EL (cell line): Measurements from ENCODE around the gene MRPL57.
A peak's percentile ranks its signal among the peaks of the same experiment; 100 is the strongest.
"Not testable (repeated sequence)": the region's sequence is repeated elsewhere in the genome, so short reads cannot be mapped to it uniquely, and the experiment has no call there.

ENCODE experiments used
- DNase-seq: peaks from one replicate; pipeline ENCODE4 v3.0.0-alpha.2; 2016

MRPL57 gene

GRCh38 chr13:21176215-21176981 lies at the start of gene MRPL57, which contains the start of gene SKA3:
TSS of gene MRPL57 (plus strand) at chr13:21176658. CDS start at chr13:21176917, 259 bp downstream.
TSS of gene SKA3 (minus strand) at chr13:21176552. CDS start at chr13:21176477, 75 bp downstream.
- peak; percentile 93 for DNase-seq

- no peak for DNase-seq
Measured at GRCh38 chr13:21130116-21130515, 46.3 kb upstream of the MRPL57 start.

GRCh38 chr13:21133077-21133476 lies 43.4 kb upstream of the MRPL57 start:
- no peak for DNase-seq

- no peak for DNase-seq
Measured at GRCh38 chr13:21134475-21134874, 42.0 kb upstream of the MRPL57 start.

GRCh38 chr13:21135833-21136232 lies 40.6 kb upstream of the MRPL57 start:
- not testable (repeated sequence) for DNase-seq

GRCh38 chr13:21137696-21138095 lies 38.8 kb upstream of the MRPL57 start:
- DNase-seq: peak; percentile 72

GRCh38 chr13:21138561-21138960 lies 37.9 kb upstream of the MRPL57 start:
- DNase-seq: no peak

- no peak for DNase-seq
Measured at GRCh38 chr13:21139374-21139773, 37.1 kb upstream of the MRPL57 start.

GRCh38 chr13:21142766-21143165 lies 33.7 kb upstream of the MRPL57 start:
- DNase-seq: no peak

- DNase-seq: no peak
Measured at GRCh38 chr13:21147827-21148226, 28.6 kb upstream of the MRPL57 start.

GRCh38 chr13:21148557-21149258 lies 27.8 kb upstream of the MRPL57 start:
- no peak for DNase-seq

- no peak for DNase-seq
Measured at GRCh38 chr13:21149568-21149967, 26.9 kb upstream of the MRPL57 start.

- DNase-seq: no peak
Measured at GRCh38 chr13:21150013-21150412, 26.4 kb upstream of the MRPL57 start.

- no peak for DNase-seq
Measured at GRCh38 chr13:21152251-21152899, 24.1 kb upstream of the MRPL57 start.

GRCh38 chr13:21164631-21165030 lies 11.8 kb upstream of the MRPL57 start:
- DNase-seq: peak; percentile 15

GRCh38 chr13:21165606-21166005 lies 10.9 kb upstream of the MRPL57 start:
- DNase-seq: not testable (repeated sequence)

GRCh38 chr13:21171420-21171819 lies 5.0 kb upstream of the MRPL57 start:
- DNase-seq: no peak

- DNase-seq: not testable (repeated sequence)
Measured at GRCh38 chr13:21173767-21174166, 2.7 kb upstream of the MRPL57 start.

GRCh38 chr13:21175656-21176214 lies 723 bp upstream of the MRPL57 start:
- DNase-seq: peak; percentile 27

GRCh38 chr13:21176982-21177284 lies 475 bp downstream of the MRPL57 start:
- no peak for DNase-seq

GRCh38 chr13:21181671-21182070 lies 5.2 kb downstream of the MRPL57 start:
- DNase-seq: no peak

GRCh38 chr13:21186410-21186809 lies 10.0 kb downstream of the MRPL57 start:
- DNase-seq: not testable (repeated sequence)

GRCh38 chr13:21194756-21195155 lies 18.3 kb downstream of the MRPL57 start:
- DNase-seq: not testable (repeated sequence)
